H9 (cell line): ENCODE measurements around the gene SMIM3. TPM values are rescaled to one million over a fixed set of nuclear protein-coding genes. Genes with fewer than 3 reads are reported as not detected.

ENCODE experiments used
- DNase-seq: peaks from one replicate; pipeline ENCODE4 v3.0.0-alpha.2; 2017
- H2AFZ ChIP-seq: one replicate; pipeline ENCODE4 v1.6.1; 2013; ENCODE audit warnings: mild to moderate bottlenecking, low read length, control low read depth, moderate library complexity
- H2AK5ac ChIP-seq: 2 replicates; pipeline ENCODE4 v1.6.1; 2013; ENCODE audit warnings: low read length, control low read depth, mixed read lengths; ENCODE audit not compliant: insufficient read length
- H2BK120ac ChIP-seq: one replicate; pipeline ENCODE4 v1.6.1; 2013; ENCODE audit warnings: low read depth, mild to moderate bottlenecking, low read length, control low read depth, inconsistent platforms; ENCODE audit not compliant: poor library complexity, severe bottlenecking
- H2BK12ac ChIP-seq: 2 replicates; pipeline ENCODE4 v1.6.1; 2013; ENCODE audit warnings: low read length, control low read depth, mixed read lengths, low read depth; ENCODE audit not compliant: insufficient read length
- H2BK15ac ChIP-seq: 2 replicates; pipeline ENCODE4 v1.6.1; 2013; ENCODE audit warnings: low read depth, low read length, control low read depth
- H2BK20ac ChIP-seq: one replicate; pipeline ENCODE4 v1.6.1; 2013; ENCODE audit warnings: low read depth, mild to moderate bottlenecking, low read length, control low read depth, inconsistent platforms; ENCODE audit not compliant: poor library complexity, severe bottlenecking
- H2BK5ac ChIP-seq: 2 replicates; pipeline ENCODE4 v1.6.1; 2013; ENCODE audit warnings: low read length, control low read depth, mixed read lengths; ENCODE audit not compliant: insufficient read length
- H3K14ac ChIP-seq: 2 replicates; pipeline ENCODE4 v1.6.1; 2013; ENCODE audit warnings: low read length, control low read depth; ENCODE audit not compliant: insufficient read depth
- H3K18ac ChIP-seq: 2 replicates; pipeline ENCODE4 v1.6.1; 2013; ENCODE audit warnings: low read depth, mild to moderate bottlenecking, mixed read lengths, low read length, control low read depth; ENCODE audit not compliant: insufficient read length
- H3K23ac ChIP-seq: 2 replicates; pipeline ENCODE4 v1.6.1; 2013; ENCODE audit warnings: low read length, control low read depth, mixed read lengths, low read depth; ENCODE audit not compliant: insufficient read length
- H3K23me2 ChIP-seq: 2 replicates; pipeline ENCODE4 v1.6.1; 2013; ENCODE audit warnings: low read depth, mild to moderate bottlenecking, mixed read lengths, low read length, control low read depth; ENCODE audit not compliant: insufficient read length, poor library complexity, severe bottlenecking
- H3K27ac ChIP-seq: 2 replicates; pipeline ENCODE4 v1.5.1; 2013; ENCODE audit warnings: low read length, control low read depth, mixed read lengths, low read depth; ENCODE audit not compliant: insufficient read length
- H3K27me3 ChIP-seq: 2 replicates; pipeline ENCODE4 v1.6.1; 2013; ENCODE audit warnings: low read length, control low read depth, inconsistent platforms; ENCODE audit not compliant: insufficient read depth
- H3K4ac ChIP-seq: 2 replicates; pipeline ENCODE4 v1.6.1; 2013; ENCODE audit warnings: low read depth, mild to moderate bottlenecking, control low read depth, inconsistent platforms, low read length, moderate library complexity
- H3K4me1 ChIP-seq: 2 replicates; pipeline ENCODE4 v1.6.1; 2013; ENCODE audit warnings: low read length, control low read depth, inconsistent platforms; ENCODE audit not compliant: insufficient read depth
- H3K4me2 ChIP-seq: 2 replicates; pipeline ENCODE4 v1.6.1; 2013; ENCODE audit warnings: low read length, control low read depth, mixed read lengths; ENCODE audit not compliant: insufficient read length, insufficient read depth
- H3K56ac ChIP-seq: 2 replicates; pipeline ENCODE4 v1.6.1; 2013; ENCODE audit warnings: low read depth, mild to moderate bottlenecking, mixed read lengths, low read length, control low read depth; ENCODE audit not compliant: insufficient read length
- H3K79me1 ChIP-seq: 2 replicates; pipeline ENCODE4 v1.6.1; 2013; ENCODE audit warnings: low read depth, mild to moderate bottlenecking, moderate library complexity, low read length, control low read depth, inconsistent platforms; ENCODE audit not compliant: insufficient read depth, poor library complexity, severe bottlenecking
- H3K79me2 ChIP-seq: 2 replicates; pipeline ENCODE4 v1.6.1; 2013; ENCODE audit warnings: low read length, control low read depth, inconsistent platforms; ENCODE audit not compliant: insufficient read depth
- H3K9ac ChIP-seq: 2 replicates; pipeline ENCODE4 v1.6.1; 2013; ENCODE audit warnings: low read length, control low read depth, mixed read lengths; ENCODE audit not compliant: insufficient read length; ENCODE audit errors: extremely low read depth
- H3K9me3 ChIP-seq: one replicate; pipeline ENCODE4 v1.6.1; 2013; ENCODE audit warnings: low read depth, low read length, inconsistent platforms; ENCODE audit not compliant: control insufficient read depth
- H3T11ph ChIP-seq: one replicate; pipeline ENCODE4 v1.6.1; 2013; ENCODE audit warnings: mild to moderate bottlenecking, low read length, control low read depth, inconsistent platforms
- H4K20me1 ChIP-seq: one replicate; pipeline ENCODE4 v1.6.1; 2013; ENCODE audit not compliant: control insufficient read depth, insufficient read length, insufficient read depth
- H4K5ac ChIP-seq: 2 replicates; pipeline ENCODE4 v1.6.1; 2013; ENCODE audit warnings: low read depth, mild to moderate bottlenecking, mixed read lengths, low read length, control low read depth; ENCODE audit not compliant: insufficient read length
- H4K8ac ChIP-seq: replicated peaks from 2 replicates; pipeline ENCODE4 v1.6.1; 2013; ENCODE audit warnings: low read length, control low read depth, mixed read lengths, low read depth; ENCODE audit not compliant: insufficient read length
- H4K91ac ChIP-seq: 2 replicates; pipeline ENCODE4 v1.6.1; 2013; ENCODE audit warnings: low read depth, mild to moderate bottlenecking, moderate library complexity, mixed read lengths, low read length, control low read depth; ENCODE audit not compliant: insufficient read length
- H3K27ac Mint-ChIP-seq, 3 experiments: 2 replicates in 2 of 3; 3 replicates in 1 of 3; pipeline ENCODE4 v1.8.0; 2020 to 2021; ENCODE audit warnings: mixed read lengths in 3 of 3, mild to moderate bottlenecking in 1 of 3, moderate library complexity in 1 of 3
- H3K27me3 Mint-ChIP-seq: 2 replicates; pipeline ENCODE4 v1.8.0; 2021; ENCODE audit warnings: low read depth, mild to moderate bottlenecking, moderate library complexity, mixed read lengths
- H3K36me3 Mint-ChIP-seq, 3 experiments: 2 replicates in 2 of 3; 3 replicates in 1 of 3; pipeline ENCODE4 v1.8.0; 2020 to 2021; ENCODE audit warnings: low read depth in 3 of 3, mixed read lengths in 3 of 3; ENCODE audit not compliant: insufficient read depth in 1 of 3
- H3K4me1 Mint-ChIP-seq, 2 experiments: 2 replicates each; pipeline ENCODE4 v1.8.0; 2020; ENCODE audit warnings: mixed read lengths in 2 of 2
- H3K4me3 Mint-ChIP-seq, 2 experiments: 2 replicates in 1 of 2; 3 replicates in 1 of 2; pipeline ENCODE4 v1.8.0; 2020 to 2021; ENCODE audit warnings: mild to moderate bottlenecking in 2 of 2, mixed read lengths in 2 of 2, moderate library complexity in 1 of 2
- H3K9me3 Mint-ChIP-seq, 2 experiments: 2 replicates in 1 of 2; 3 replicates in 1 of 2; pipeline ENCODE4 v1.8.0; 2020; ENCODE audit warnings: mild to moderate bottlenecking in 2 of 2, mixed read lengths in 2 of 2, moderate library complexity in 1 of 2
- CTCF ChIP-seq: fragments of 200-600 bp; sonication (generic); conservative IDR thresholded peaks from 3 replicates; pipeline ENCODE4 v1.8.0; 2021; ENCODE audit warnings: antibody characterized with exemption, mild to moderate bottlenecking
- WGBS: extraction: QIAGEN DNeasy Blood & Tissue Kit; methylation state at CpG from one replicate; pipeline ENCODE4 v1.1.7; 2013; ENCODE audit warnings: missing lambda C conversion rate, low lambda C conversion rate, mixed read lengths; ENCODE audit not compliant: insufficient read length; ENCODE audit errors: extremely low coverage; 5-methylcytosine and 5-hydroxymethylcytosine counted together
- total RNA-seq: library from RNA; stranded (reverse); gene quantifications from 2 replicates; pipeline ENCODE4 v1.2.1, GENCODE V29; 2021

Gene SMIM3
- total RNA-seq, 1 experiment from 2014 or later: 42.0 TPM

GRCh38 chr5:150778088-150778516 lies 455 bp upstream of the SMIM3 start:
- H3K4ac ChIP-seq: no peak overlapping the region
- no peak for TF ChIP-seq CTCF
- Mint-ChIP-seq H3K4me1 (peaks cover 51 to 52% of the 10 kb centered on the region in 2 experiments), H3K27me3 (peaks cover 46% of the 10 kb centered on the region), H3K36me3 (peaks cover 13 to 14% (median 13%) of the 10 kb centered on the region in 3 experiments; a peak in 6 of 7 replicates), H3K4me3 (peak overlapping the region; percentile 89 to 99), H3K9me3 (no peaks in the 10 kb centered on the region; a peak in 1 of 5 replicates), H3K27ac (peak overlapping the region in 2 of 3 experiments; percentile 49 to 82; a peak in 5 of 7 replicates)
- H3T11ph ChIP-seq: no peak overlapping the region
- no peaks in the 10 kb centered on the region for H3K9me3 ChIP-seq
- no peak overlapping the region for H4K5ac ChIP-seq
- H3K79me1 ChIP-seq: no peaks in the 10 kb centered on the region
- H2BK120ac ChIP-seq: no peak overlapping the region
- no peak overlapping the region for H2AK5ac ChIP-seq
- no peaks in the 10 kb centered on the region for H4K20me1 ChIP-seq
- peaks cover 28% of the 10 kb centered on the region for H3K4me1 ChIP-seq
- H4K91ac ChIP-seq: no peak overlapping the region
- H3K79me2 ChIP-seq: peaks cover 2% of the 10 kb centered on the region; the same call in 1 of the 2 replicates
- DNase-seq: no peak
- no peak overlapping the region for H3K27ac ChIP-seq
- H3K23ac ChIP-seq: no peak overlapping the region
- peak overlapping the region; percentile 74 for H3K14ac ChIP-seq
- H4K8ac ChIP-seq: no peak overlapping the region
- H3K9ac ChIP-seq: peak overlapping the region; percentile 84
- peak overlapping the region; percentile 95 for H3K4me2 ChIP-seq
- H3K56ac ChIP-seq: no peak overlapping the region
- H2BK20ac ChIP-seq: no peak overlapping the region
- peaks cover 13% of the 10 kb centered on the region for H3K23me2 ChIP-seq
- no CpG with 5 or more reads among the region's 7 CpGs for WGBS
- no peak overlapping the region for H2AFZ ChIP-seq
- H3K18ac ChIP-seq: peak overlapping the region; percentile 81
- peak overlapping the region; percentile 17 for H2BK12ac ChIP-seq
- no peak overlapping the region for H2BK15ac ChIP-seq
- H3K27me3 ChIP-seq: peaks cover 4% of the 10 kb centered on the region; the same call in 1 of the 2 replicates
- no peak overlapping the region for H2BK5ac ChIP-seq
